ENCODE measurements around the gene DNAJC2.
A peak's percentile ranks its signal among the peaks of the same experiment; 100 is the strongest.

Gene DNAJC2

GRCh38 chr7:103344453-103345149, at the start of gene DNAJC2:
TSS of gene DNAJC2 (minus strand) at chr7:103344767. CDS start at chr7:103344622, 145 bp downstream.
- peak; percentile 69 to 80 (median 77) for DNase-seq (ENCODE audit: low read depth in 3 of 3)

- DNase-seq (ENCODE audit: low read depth in 3 of 3): no peak
These were observed 47.4 kb upstream of the DNAJC2 start for GRCh38 chr7:103391976-103392375.

DNA sequence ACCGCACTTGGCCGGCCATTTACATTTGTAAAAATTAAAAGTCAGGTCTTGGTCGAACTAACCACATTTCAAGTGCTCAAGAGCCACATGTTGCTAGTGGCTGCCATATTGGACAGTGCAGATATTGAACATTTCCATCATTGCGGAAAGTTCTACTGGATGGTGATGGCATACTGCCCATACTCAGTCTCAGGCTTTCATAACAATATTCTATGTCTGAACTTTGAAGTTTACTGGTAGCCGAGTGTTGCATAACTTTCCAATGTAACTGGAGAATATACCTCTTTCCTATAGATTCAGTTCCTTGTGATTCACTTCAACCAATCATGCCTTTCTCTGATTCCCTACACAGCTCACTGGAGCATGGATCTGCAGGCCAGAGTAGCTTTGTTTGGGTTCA, 46.6 kb upstream of the DNAJC2 start:
- DNase-seq (ENCODE audit: low read depth in 3 of 3): no peak

- DNase-seq (ENCODE audit: low read depth in 3 of 3): no peak
These were observed 44.7 kb upstream of the DNAJC2 start for GRCh38 chr7:103389263-103389662.

DNA sequence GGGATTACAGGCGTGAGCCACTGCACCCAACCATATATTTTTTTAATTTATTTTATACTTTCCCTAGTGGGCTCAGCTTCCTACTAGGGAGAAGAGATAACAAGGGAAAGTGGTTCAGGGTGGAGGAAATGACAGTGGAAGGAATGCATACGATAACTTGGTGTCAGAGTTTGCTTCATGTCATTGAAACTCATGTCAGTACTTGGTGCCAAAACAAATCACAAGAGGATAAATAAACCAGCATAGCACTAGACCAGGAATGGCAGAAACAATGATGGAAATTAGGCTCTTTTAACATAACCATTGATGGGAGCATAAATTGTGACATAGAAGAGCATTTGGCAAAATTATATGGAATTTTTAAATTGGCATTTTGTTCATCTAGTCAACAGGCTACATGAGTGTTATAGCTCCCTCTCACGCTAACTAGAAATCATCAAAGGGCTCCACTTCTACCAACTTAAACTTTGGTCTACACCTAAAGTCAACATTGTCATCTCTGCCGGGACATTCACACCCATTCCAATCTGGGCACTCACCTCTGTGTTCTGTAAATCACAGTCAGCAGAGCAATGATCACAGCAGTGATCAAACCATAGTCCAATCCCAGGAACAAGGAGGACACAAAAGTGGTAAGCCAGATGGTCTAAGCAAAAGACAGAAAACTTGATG, 44.0 kb upstream of the DNAJC2 start:
- no peak for DNase-seq (ENCODE audit: low read depth in 3 of 3)

- DNase-seq (ENCODE audit: low read depth in 3 of 3): no peak
These were observed 42.7 kb upstream of the DNAJC2 start for GRCh38 chr7:103387242-103387641.

GRCh38 chr7:103382032-103382402, 37.5 kb upstream of the DNAJC2 start:
- no peak for DNase-seq (ENCODE audit: low read depth in 3 of 3)

- no peak for DNase-seq (ENCODE audit: low read depth in 3 of 3)
These were observed 36.9 kb upstream of the DNAJC2 start for GRCh38 chr7:103381280-103382031.

DNA sequence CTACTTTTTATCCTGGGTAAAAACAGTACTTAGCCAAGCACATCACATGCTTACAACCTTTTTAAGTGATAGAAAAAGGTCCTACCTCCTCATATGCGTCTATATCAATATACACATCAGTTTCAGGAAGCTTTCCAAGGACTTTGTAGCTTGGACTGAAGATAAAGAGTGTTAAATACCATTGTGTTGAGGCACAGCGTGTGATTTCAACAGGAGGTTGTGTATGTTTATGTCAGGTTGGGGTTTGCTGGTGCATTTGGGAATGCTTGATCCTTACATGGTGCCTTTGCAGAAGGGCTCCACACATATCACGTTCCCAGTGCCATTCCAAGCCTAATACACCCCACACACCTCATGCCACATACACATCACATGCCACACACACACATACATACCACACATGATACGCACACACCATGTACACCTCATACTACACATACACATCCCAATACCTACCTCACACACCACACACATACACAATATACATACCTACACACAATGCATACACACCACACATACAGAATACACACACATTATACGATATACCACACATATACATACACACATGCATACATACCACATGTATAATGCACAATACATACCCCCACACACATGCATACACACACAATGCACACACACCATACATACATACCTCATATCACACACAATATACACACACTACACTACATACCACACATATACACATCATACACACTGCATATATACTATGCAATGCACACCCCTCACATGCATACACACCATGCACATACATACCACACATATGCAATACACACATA, 36.0 kb upstream of the DNAJC2 start:
- no peak for DNase-seq (ENCODE audit: low read depth in 3 of 3)

DNA sequence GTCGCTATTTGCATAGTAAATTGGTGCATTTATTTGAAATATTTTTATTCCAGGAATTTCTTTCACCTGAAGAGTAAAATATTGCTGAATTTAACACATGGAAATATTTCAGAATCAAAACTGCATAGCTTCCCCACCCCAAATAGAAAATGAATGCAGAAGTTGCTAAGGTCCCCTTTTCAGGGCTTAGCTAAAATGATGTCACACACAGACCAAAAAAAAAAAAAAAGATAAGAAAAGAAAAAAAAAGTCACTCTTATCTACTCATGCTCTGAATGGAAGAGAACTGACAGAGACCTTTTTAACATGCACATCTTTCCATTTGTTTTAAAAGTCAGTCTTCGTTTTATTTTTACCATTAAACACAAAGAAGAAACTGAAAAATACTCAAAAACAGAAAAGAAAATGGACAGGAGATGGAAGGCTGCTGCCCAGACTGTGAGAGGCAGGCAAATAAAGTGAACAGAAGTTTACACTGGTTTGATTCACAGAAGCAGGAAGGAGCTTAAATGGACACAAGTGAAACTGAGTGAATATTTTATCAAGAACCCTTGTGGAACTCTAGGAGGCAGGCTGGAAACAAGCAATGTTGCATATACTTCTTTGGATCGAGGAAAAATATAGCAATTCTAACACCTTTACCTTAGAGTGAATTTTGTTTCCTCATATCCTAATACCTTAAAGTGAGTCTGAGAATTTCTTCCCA, 34.9 kb upstream of the DNAJC2 start:
- no peak for DNase-seq (ENCODE audit: low read depth in 3 of 3)

- DNase-seq (ENCODE audit: low read depth in 3 of 3): no peak
These were observed 29.5 kb upstream of the DNAJC2 start for GRCh38 chr7:103373866-103374643.

GRCh38 chr7:103369432-103369831, 24.9 kb upstream of the DNAJC2 start:
- no peak for DNase-seq (ENCODE audit: low read depth in 3 of 3)

GRCh38 chr7:103349805-103350204, 5.2 kb upstream of the DNAJC2 start:
- DNase-seq (ENCODE audit: low read depth in 3 of 3): no peak

DNA sequence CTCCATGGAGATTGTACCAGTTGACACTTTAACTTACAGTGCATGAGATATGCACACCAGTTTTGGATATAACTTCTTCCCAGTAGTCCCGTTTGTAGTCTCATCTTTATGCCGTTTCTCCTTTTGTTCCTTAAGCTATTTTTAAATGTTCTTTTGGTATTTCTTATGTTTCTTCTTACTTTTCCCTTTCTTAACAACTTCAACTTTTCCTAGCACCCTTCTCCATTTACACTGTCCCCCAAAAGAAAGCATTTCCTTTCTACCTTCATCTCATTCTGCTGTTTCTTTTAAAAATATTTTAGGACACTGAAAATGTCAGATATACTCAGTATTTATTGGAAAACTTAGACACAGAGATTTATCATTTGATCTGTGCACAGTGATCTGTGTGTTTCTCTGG, 4.4 kb upstream of the DNAJC2 start:
- DNase-seq (ENCODE audit: low read depth in 3 of 3): no peak

- no peak for DNase-seq (ENCODE audit: low read depth in 3 of 3)
These were observed 3.9 kb upstream of the DNAJC2 start for GRCh38 chr7:103348452-103348851.

GRCh38 chr7:103347507-103348267, 3.1 kb upstream of the DNAJC2 start, which contains the start of gene PSMC2:
TSS of gene PSMC2 (plus strand) at chr7:103347643. CDS start at chr7:103347712, 69 bp downstream.
- peak; percentile 60 to 72 (median 65) for DNase-seq (ENCODE audit: low read depth in 3 of 3)

GRCh38 chr7:103346396-103346795, 1.8 kb upstream of the DNAJC2 start:
- no peak for DNase-seq (ENCODE audit: low read depth in 3 of 3)

DNA sequence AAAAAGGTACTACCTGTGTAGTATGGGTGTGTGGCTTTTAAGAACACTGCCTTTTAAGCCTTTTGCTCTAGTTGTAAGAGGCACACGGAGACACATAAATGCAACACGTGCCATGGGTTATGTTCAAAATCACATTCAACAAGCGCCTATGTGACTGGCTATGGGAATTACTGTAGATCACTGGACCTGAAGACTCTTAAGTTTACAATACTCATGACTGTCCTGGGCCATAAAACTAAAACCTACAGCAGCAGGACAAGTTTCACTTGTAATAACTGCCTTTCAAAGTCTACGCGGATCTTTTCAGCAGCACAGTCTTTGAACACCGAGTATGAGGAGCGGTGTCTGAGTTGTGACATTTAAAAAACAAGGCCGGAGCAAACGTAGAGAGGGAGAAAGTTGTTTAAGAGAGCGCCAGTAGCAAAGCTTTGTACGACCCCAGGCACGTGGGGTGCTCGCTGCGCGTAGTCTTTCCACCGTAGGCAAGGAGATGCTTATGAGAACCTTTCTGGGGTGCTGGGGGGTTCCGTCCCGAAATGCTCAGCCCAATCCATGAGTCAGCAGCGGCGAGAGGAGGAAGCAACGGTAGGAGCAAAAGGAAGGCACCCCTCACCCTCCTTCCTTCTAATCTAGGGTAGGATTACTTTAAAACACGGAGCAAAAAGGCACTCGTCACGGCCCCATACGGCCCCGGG, 662 bp downstream of the DNAJC2 start:
- peak in 1 of 3 donors; percentile 28 for DNase-seq (ENCODE audit: low read depth in 3 of 3)

DNA sequence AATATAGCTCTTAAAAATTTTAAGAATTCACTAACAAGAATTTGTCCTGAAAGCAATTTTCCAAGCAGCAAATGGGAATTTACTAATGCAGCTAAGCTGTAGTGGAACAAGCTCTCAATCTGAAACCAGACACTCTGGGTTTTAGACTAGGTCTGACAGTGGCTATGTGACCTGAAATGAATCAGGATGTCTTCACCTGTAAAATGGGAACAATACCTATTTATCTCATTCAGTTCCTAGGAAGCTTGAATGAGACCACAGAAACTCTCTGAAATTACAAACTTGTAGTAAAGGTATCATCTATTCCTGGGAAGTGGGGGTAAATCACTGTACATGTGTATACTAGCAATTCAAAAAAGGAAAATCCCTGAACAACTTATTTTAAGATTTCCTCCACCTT, 1.2 kb downstream of the DNAJC2 start:
- DNase-seq (ENCODE audit: low read depth in 3 of 3): no peak

Measured in stimulated activated CD4-positive, alpha-beta T cell treated with anti-CD3 and anti-CD28 coated beads, TNF-alpha, amount 100 ng/mL, for 48 hours (primary cell).